ENCODE data around the gene EIF3B.
"Not testable (repeated sequence)": the region's sequence is repeated elsewhere in the genome, so short reads cannot be mapped to it uniquely, and the experiment has no call there.

The EIF3B gene

GRCh38 chr7:2350055-2350454 is 4.6 kb upstream of the EIF3B start:
- no peak for DNase-seq

GRCh38 chr7:2350861-2351260 is 3.8 kb upstream of the EIF3B start:
- DNase-seq = no peak

DNA sequence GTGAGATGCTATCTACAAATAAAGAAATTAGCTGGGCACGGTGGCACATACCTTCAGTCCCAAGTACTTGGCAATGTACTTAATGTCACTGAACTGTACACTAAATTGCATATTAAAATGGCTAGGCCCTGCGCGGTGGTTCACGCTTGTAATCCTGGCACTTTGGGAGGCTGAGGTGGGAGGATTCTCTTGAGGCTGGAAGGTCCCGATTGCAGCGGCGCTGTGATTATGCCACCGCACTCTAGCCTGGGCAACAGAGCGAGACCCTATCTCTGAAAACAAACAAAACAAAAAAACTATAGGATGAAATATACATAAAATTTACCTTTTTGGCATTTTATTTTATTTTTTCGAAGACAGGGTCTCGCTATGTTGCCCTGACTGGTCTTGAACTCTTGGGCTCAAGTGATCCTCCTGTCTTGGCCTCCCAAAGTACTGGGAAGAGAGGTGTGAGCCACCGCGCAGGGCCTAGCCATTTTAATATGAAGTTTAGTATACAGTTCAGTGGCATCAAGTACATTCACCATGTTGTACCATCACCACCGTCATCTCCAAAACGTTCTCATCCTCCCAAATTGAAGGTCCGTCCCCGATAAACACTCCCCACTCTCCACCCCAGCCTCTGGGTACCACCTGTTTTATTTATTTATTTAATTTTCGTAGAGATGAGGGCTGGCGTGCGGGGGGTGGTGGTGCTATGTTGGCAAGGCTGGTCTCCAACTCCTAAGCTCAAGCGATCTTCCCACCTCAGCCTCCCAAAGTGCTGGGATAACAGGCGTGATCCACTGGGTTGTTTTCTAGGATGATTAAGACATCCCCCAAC is 1.3 kb upstream of the EIF3B start:
- no peak for DNase-seq

DNA sequence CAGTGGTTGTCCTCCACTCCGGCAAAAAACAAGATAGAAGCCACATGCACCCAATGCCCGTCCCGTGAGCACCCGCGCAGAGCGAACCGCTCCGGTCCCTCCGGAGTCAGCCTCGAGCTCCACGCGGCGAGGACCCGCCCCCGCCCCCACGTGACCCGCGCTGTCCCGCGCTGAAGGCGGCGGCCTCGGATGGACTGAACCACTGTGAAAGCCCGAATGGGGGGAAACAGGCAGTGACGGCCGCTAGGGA is 766 bp upstream of the EIF3B start:
- peak; percentile 93 for DNase-seq

- DNase-seq = no peak
Observed at GRCh38 chr7:2354939-2355704, 495 bp downstream of the EIF3B start.

DNA sequence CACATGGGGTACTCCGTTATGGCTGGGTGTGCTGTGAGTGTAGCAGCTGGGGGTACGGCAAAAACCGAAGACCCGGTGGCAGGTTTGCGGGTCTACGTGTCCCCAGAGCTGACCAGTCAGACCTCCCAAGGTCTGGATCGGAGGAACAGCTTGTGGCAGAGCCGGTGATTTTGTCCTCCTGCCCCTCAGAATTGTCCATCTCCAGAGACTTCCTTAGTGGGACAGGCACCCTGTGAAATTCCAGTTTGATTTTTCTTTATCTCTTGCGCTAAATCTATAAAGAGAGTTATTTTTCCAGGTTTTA is 1.0 kb downstream of the EIF3B start:
- DNase-seq = no peak

DNA sequence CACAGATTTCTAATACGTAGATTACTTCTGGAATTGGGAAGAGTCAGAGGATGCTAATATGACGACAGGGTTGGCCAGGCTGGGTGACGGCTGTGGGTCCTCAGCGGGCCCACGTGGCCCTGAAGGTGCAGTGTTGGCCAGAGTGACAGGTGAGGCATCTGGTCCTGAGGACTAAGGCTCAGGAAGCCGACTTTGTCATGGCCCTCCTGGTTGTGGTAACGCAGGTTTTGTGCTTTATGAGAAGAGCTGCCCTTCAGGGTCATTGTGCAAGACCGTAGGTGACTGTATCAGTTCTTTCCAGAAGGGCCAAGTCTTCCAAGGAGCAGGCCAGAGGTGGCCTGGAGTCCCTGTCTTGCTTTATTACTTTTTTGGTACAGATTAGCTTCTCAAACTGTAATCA is 2.5 kb downstream of the EIF3B start:
- no peak for DNase-seq

- no peak for DNase-seq
Observed at GRCh38 chr7:2357571-2357970, 2.9 kb downstream of the EIF3B start.

- DNase-seq = no peak
Observed at GRCh38 chr7:2358968-2359527, 4.4 kb downstream of the EIF3B start.

GRCh38 chr7:2359610-2360009 is 5.0 kb downstream of the EIF3B start:
- no peak for DNase-seq

DNA sequence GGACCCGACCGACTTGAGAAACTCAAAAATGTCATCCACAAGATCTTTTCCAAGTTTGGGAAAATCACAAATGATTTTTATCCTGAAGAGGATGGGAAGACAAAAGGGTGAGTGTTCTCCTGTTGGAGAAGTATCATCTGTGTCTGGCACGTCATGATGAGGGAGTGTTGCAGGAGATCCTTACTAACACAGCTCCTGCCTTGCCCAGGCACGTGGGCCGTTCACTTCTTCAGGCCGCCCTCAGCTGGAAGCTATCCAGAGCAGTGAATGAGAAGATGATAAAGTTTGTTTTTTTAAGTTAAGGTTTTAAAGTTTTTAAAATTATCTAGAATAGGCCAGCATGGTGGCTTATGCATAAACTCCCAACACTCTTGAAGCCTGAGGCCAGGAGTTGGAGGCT is 6.2 kb downstream of the EIF3B start:
- no peak for DNase-seq

DNA sequence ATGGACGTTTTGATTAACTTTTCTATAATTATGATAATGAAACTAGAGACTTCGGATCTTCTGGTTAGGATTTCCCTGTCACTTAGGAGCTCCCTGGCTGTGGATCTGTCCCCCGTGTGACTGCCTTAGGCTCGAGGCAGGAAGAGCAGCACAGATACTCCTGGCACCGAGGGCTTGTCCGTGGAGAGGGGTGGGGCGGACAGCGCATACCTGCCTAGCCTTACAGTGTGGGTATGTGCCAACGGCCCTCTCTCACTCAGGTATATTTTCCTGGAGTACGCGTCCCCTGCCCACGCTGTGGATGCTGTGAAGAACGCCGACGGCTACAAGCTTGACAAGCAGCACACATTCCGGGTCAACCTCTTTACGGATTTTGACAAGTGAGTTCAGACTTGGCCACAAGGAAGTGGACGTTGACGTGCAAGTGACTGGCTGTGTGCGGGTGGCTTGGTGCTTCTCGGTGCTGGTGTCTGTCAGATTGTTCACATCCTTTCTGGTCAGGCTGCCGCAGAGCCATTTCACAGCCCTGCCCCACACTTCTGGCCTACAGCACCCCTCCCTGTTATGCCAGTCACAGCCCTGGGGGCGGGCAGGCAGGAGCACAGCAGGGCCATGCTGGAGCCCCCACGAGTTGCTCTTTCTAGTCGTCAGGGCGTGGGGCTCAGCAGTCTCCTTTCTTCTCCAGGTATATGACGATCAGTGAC is 7.9 kb downstream of the EIF3B start:
- DNase-seq = no peak

GRCh38 chr7:2369139-2369538 is 14.5 kb downstream of the EIF3B start:
- no peak for DNase-seq

DNA sequence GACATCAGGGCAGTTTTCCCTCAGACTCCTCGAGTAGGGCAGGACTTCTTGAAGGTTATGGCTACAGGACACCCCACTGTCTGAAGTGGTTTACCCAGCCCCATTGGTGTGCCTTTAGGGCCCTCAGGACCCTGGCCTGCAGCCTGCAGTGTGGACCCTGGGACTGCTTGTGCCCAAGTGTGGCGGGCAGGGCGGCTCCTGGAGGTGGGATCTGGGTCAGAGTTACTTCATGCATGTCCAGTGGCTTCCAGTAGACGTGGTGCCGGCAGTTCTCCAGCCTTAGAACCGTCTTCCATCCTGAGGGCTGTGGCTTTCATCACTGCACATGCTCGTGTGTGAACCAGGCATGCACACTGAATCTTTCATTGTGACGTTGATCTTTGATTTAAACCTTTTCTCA is 16.7 kb downstream of the EIF3B start:
- DNase-seq = no peak

DNA sequence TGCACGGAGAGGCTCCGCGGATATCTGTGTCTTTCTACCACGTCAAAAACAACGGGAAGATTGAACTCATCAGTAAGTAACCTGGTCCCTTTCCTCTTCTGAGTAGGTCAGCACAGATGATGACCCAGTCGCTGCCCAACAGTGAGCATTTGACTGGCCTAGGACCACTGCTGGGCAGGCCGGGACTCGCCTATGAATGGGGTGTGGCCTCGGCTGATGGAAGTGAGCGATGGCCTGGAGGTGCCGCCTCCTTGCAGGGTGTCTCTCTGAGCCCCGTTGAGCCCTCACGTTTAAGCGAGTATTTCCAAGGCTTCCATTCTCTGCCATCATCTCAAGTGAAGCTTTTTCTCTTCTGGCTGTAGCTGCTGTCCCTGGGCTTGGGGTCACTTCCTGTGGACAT is 18.1 kb downstream of the EIF3B start:
- no peak for DNase-seq

DNA sequence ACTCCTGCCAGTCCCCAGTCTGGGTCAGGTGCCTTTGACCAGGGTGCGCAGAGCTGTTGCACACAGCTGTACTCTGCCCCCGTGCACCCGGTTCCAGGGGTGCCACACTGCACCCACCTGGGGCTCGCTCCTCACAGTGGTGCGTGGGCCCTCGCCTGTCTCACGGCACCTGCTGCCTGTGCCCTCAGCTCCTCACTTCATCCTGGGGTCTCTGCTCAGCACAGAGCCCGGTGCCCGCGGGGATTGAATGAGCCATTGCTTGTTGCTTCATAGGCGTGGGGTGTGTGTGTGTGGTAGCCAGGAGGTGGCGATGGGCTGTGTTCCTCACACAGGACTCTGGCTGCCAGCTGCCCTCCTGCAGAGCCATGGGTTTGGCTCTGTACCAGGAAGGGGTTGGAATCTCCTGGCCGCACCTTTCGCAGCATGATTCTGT is 18.5 kb downstream of the EIF3B start:
- no peak for DNase-seq

DNA sequence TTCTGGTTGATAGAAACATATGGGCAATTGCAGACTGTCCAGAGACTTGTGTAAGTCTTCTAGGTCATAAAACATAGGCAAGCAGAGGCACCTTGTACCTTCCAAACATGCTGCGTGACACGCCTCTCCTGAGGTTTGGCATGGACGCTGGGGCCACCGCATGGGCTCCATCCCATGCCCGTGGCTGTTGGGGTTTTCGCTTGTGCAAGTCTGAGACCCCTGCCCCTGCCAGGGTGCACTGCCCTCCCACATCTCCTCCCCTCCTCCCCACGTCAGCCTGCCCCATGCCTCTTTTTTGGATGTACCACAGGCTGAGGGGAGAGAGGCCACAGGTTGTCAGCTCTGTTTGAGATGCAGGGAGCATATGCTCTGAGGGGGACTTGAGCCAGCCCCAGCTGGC is 19.0 kb downstream of the EIF3B start:
- no peak for DNase-seq

- DNase-seq = no peak
Observed at GRCh38 chr7:2374401-2374800, 19.8 kb downstream of the EIF3B start.

DNA sequence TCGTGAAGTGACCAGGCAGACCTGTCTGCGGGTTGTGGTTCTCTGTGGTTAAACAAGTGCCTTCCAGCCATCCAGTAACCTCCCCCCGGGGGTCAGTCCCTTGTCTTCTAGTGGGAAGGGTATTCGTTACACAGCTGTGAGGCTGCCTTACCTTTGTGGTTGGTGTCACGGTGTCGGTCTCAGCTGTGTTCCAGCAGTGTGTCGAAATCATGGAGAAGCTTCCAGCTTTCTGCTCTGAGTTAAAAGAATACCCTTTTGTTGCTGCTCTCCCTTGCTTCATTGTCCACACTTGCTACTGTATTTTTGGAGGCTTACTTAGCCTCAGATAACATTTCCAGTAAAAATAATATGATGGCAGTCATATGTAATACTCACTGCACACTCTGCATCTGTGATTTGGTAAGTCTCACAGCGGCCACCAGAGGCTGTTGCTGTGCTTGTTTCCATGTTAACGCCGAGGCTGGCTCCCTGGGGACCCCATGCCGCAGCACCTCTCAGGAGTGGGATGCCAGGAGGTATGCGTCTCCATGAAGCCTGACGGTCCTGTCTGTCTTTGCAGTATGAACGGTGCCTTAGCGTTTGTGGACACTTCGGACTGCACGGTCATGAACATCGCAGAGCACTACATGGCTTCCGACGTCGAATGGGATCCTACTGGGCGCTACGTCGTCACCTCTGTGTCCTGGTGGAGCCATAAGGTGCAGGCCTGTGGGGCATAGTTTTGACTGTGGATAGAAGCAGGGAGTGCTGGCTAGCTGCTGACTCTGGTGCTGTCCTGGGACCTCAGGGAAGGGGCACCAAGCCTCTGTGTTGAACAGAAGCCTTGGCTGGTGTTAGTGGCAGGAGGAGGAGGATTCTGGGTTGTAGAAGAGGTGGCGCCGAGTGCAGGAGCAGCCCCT is 20.5 kb downstream of the EIF3B start:
- no peak for DNase-seq

GRCh38 chr7:2376351-2377154 is 21.9 kb downstream of the EIF3B start:
- DNase-seq = no peak

DNA sequence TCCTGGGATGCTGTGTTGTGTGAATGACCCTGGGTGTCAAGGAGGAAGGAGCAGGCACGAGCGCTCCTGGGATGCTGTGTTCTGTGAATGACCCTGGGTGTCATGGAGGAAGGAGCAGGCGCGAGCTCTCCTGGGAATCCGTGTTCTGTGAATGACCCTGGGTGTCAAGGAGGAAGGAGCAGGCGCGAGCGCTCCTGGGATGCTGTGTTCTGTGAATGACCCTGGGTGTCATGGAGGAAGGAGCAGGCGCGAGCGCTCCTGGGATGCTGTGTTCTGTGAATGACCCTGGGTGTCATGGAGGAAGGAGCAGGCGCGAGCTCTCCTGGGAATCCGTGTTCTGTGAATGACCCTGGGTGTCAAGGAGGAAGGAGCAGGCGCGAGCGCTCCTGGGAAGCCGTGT is 22.9 kb downstream of the EIF3B start:
- not testable (repeated sequence) for DNase-seq

DNA sequence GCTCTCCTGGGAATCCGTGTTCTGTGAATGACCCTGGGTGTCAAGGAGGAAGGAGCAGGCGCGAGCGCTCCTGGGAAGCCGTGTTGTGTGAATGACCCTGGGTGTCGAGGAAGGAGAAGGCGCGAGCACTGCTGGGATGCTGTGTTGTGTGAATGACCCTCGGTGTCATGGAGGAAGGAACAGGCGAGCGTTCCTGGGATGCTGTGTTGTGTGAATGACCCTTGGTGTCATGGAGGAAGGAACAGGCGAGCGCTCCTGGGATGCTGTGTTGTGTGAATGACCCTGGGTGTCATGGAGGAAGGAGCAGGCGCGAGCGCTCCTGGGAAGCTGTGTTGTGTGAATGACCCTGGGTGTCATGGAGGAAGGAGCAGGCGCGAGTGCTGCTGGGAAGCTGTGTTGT is 23.5 kb downstream of the EIF3B start:
- not testable (repeated sequence) for DNase-seq
